Activated CD8-positive, alpha-beta memory T cell treated with anti-CD3 and anti-CD28 coated beads for 36 hours (primary cell): ENCODE results near the gene PTPRN2. TPM values are rescaled to one million over a fixed set of nuclear protein-coding genes. Genes with fewer than 3 reads are reported as not detected.
"Not testable (repeated sequence)": the region's sequence is repeated elsewhere in the genome, so short reads cannot be mapped to it uniquely, and the experiment has no call there.

ENCODE experiments used
- CTCF ChIA-PET: fragments of 350-600 bp; sonication (Branson Sonifier 250); formaldehyde crosslinking; loops from one replicate; lab custom pipeline; 2021; ENCODE audit warnings: antibody characterized with exemption; lab: Charles Lee
- POLR2A ChIA-PET: fragments of 350-600 bp; sonication (Branson Sonifier 250); formaldehyde crosslinking; loops from one replicate; lab custom pipeline; 2021; ENCODE audit warnings: antibody characterized with exemption; lab: Charles Lee
- total RNA-seq, 2 experiments: library from RNA; stranded (reverse); gene quantifications; one replicate each; pipeline ENCODE4 v1.2.3, GENCODE V29; 2021

Gene PTPRN2
- under 1 TPM; 0.36 to 0.44 TPM for total RNA-seq

- POLR2A ChIA-PET = no interaction called here
- CTCF ChIA-PET = no interaction called here
Measured at GRCh38 chr7:158587162-158588084, at the start of gene PTPRN2. Gene PTPRN2, minus strand, starts transcription at chr7:158587823.

GRCh38 chr7:158633055-158633956 is 45.7 kb upstream of the PTPRN2 start:
- CTCF ChIA-PET = no interaction called here
- POLR2A ChIA-PET = no interaction called here

GRCh38 chr7:158631574-158632195 is 44.1 kb upstream of the PTPRN2 start:
- CTCF ChIA-PET = no interaction called here
- POLR2A ChIA-PET = no interaction called here

- POLR2A ChIA-PET = not testable (repeated sequence)
Measured at GRCh38 chr7:158626289-158626688, 38.7 kb upstream of the PTPRN2 start.

GRCh38 chr7:158623241-158623640 is 35.6 kb upstream of the PTPRN2 start:
- CTCF ChIA-PET = no interaction called here
- POLR2A ChIA-PET = no interaction called here

More at GRCh38 chr7:158626289-158626688, 38.7 kb upstream of the PTPRN2 start:
- CTCF ChIA-PET = not testable (repeated sequence)

- ChIA-PET CTCF (no interaction called here), POLR2A (no interaction called here)
Measured at GRCh38 chr7:158620839-158621441, 33.3 kb upstream of the PTPRN2 start.

GRCh38 chr7:158620418-158620817 is 32.8 kb upstream of the PTPRN2 start:
- ChIA-PET CTCF (no interaction called here), POLR2A (no interaction called here)

GRCh38 chr7:158618745-158619140 is 31.1 kb upstream of the PTPRN2 start:
- CTCF ChIA-PET = no interaction called here
- POLR2A ChIA-PET = no interaction called here

GRCh38 chr7:158617737-158618128 is 30.1 kb upstream of the PTPRN2 start:
- ChIA-PET POLR2A (interaction anchor here (0.6 kb wide), 1 partner anchor 600 kb away, joined by 3 read pairs; no protein-coding TSS in a partner anchor), CTCF (no interaction called here)

GRCh38 chr7:158616050-158616449 is 28.4 kb upstream of the PTPRN2 start:
- ChIA-PET POLR2A (no interaction called here), CTCF (no interaction called here)

GRCh38 chr7:158614700-158615099 is 27.1 kb upstream of the PTPRN2 start:
- CTCF ChIA-PET = no interaction called here
- POLR2A ChIA-PET = no interaction called here

GRCh38 chr7:158613481-158613880 is 25.9 kb upstream of the PTPRN2 start:
- ChIA-PET POLR2A (no interaction called here), CTCF (no interaction called here)

GRCh38 chr7:158612546-158612945 is 24.9 kb upstream of the PTPRN2 start:
- ChIA-PET POLR2A (no interaction called here), CTCF (no interaction called here)

- CTCF ChIA-PET = no interaction called here
- POLR2A ChIA-PET = no interaction called here
Measured at GRCh38 chr7:158611541-158611940, 23.9 kb upstream of the PTPRN2 start.

GRCh38 chr7:158609313-158609974 is 21.8 kb upstream of the PTPRN2 start:
- POLR2A ChIA-PET = no interaction called here
- CTCF ChIA-PET = no interaction called here

GRCh38 chr7:158607563-158607962 is 19.9 kb upstream of the PTPRN2 start:
- POLR2A ChIA-PET = no interaction called here
- CTCF ChIA-PET = no interaction called here

- ChIA-PET POLR2A (no interaction called here), CTCF (no interaction called here)
Measured at GRCh38 chr7:158606671-158607424, 19.2 kb upstream of the PTPRN2 start.

GRCh38 chr7:158606129-158606528 is 18.5 kb upstream of the PTPRN2 start:
- POLR2A ChIA-PET = no interaction called here
- CTCF ChIA-PET = no interaction called here
